8988T (cell line): ENCODE results near the gene NAPG.
"Not testable (repeated sequence)": the region's sequence is repeated elsewhere in the genome, so short reads cannot be mapped to it uniquely, and the experiment has no call there.

Experiments
- DNase-seq: peaks from one replicate; pipeline ENCODE4 v3.0.0; 2011

NAPG gene

GRCh38 chr18:10585260-10585659, 59.4 kb downstream of the NAPG start:
- no peak for DNase-seq

- no peak for DNase-seq
These were observed 63.1 kb downstream of the NAPG start for GRCh38 chr18:10588975-10589374.

- DNase-seq: no peak
These were observed 64.6 kb downstream of the NAPG start for GRCh38 chr18:10590412-10590811.

- DNase-seq: no peak
These were observed 66.1 kb downstream of the NAPG start for GRCh38 chr18:10591896-10592295.

GRCh38 chr18:10593366-10594022, 67.7 kb downstream of the NAPG start:
- not testable (repeated sequence) for DNase-seq

GRCh38 chr18:10595917-10596316, 70.1 kb downstream of the NAPG start:
- DNase-seq: not testable (repeated sequence)

- DNase-seq: not testable (repeated sequence)
These were observed 71.9 kb downstream of the NAPG start for GRCh38 chr18:10597695-10598094.

GRCh38 chr18:10600701-10601100, 74.9 kb downstream of the NAPG start:
- DNase-seq: not testable (repeated sequence)
